Stimulated activated CD8-positive, alpha-beta memory T cell treated with anti-CD3 and anti-CD28 coated beads, Interleukin-2, amount 100 ng/mL, for 1 hour (primary cell): ENCODE measurements around the gene PPM1F.
"Not testable (repeated sequence)": the region's sequence is repeated elsewhere in the genome, so short reads cannot be mapped to it uniquely, and the experiment has no call there.

Experiments
- DNase-seq, 2 donors: peaks; one replicate each; pipeline ENCODE4 v3.0.0-alpha.2; 2020; ENCODE audit warnings: low read depth in 2 of 2

Gene PPM1F

DNA sequence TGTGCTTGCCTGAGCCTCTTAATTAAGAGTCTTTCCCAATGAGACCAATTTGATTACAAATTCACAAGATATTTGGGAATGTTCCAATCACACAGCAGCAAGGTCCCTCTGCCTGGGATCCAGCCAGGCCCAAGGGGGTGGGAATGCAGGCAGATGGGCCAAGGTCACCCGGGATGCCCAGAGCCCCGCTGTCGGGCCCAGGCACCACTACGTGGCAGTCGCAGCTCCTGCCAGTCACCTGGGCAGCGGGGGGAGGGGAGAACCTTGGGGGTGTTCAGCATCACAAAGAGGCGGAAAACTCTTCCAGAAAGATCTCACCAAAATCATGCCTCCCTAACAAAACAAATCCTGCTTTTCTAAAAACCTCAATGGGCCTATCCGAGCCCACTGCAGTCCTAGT lies 30.9 kb downstream of the PPM1F start:
- DNase-seq = no peak

DNA sequence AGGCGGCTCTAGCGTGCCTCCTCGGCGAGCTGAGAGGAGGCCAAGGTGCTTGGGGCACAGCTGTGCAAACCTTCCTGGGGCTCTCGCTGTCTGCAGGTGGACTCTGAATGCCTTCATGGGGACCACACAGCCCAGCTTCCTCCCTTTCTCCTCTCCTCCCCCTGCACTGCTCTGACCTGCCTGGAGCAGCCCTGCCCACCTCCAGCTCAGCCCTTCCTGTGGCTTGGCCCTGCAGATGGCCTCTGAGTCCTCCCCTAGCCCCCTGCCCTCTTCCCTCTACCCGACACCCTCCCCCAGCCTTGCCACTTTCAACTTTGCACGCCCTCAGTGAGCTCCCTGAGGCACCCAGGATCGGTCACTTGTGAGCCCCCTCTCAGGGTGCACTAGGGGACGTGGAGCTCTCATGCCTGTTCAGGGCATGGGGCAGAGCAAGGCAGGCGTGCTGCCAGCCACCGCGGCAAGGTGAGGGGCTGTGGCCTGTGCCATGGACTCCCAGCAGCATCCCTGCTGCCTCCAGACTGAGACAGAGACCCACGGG lies 31.4 kb downstream of the PPM1F start:
- no peak for DNase-seq

DNA sequence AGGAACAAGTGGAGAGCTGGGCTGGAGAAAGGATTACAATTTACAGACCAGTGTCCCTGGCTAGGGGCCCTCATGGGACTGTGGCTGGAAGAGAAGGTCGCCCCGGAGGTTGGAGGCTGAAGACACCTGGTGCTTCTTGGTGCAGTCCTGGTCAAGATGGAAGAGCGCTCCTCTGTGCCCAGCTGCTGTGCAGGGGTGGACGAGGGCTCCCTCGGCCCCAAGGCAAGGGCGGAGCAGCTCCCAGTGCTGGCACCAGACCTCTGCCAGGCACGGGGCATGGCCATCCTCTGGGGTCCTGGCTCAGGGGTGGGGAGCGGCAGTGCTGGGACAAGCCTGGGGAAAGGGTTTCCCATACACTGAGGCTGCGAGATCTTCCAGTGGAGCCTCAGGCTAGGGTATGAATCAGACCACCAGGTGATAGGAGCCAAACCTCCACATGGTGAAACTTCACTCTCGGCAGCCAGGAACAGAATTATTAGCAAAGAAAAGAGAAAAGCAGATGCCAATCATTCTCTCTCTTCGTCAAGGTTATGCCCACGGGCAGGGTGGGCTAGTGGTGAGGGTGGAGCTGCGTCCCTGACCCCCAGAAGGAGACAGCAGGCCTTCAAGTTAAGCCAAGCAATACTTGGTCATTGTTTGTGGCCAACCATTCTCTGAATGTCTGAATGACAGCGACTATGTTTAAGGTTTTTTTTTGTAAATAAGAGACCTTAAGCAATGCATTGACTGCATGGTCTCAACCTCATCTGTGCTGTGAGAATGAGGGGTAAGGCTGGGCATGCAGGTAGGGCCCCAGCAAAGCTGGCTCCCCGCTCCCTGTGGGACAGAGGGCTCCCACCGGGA lies 32.1 kb downstream of the PPM1F start:
- no peak for DNase-seq

DNA sequence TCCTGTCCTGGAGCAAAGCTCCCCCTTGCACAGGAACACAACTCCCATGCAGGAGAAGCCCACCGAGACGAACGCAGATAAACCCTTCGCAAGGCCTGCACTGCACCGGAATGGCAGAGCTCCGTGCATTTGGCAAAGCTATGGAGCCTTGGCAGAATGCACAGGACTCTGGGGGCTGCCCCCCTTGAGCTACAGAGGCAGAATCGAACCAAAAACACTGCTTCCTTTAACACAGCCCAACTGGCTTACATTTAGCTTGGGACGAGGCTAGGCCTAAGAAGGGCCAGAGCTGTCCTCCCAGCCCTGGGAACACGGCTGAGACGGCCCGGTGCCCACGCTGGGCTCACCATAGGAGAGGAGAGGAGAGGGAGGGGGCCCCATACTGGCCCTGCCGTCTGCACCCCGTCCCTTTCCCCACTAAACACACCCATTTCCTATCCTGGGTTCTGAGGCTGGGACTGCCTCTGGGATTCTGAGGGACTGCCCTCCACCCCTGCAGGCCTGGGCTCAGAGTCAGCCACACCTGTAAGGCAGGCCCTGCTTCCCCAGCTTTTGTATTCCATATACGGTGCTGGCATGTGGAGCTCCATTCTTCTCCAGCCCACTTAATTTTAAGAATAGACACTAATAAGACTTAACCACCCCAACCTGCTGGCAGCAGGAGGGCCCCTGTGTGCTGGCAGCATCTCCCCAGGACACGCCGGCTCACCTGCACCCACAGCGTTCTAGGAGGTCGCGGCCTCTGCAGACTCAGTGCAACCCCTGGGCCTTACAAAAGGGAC lies 32.9 kb downstream of the PPM1F start:
- DNase-seq = no peak

DNA sequence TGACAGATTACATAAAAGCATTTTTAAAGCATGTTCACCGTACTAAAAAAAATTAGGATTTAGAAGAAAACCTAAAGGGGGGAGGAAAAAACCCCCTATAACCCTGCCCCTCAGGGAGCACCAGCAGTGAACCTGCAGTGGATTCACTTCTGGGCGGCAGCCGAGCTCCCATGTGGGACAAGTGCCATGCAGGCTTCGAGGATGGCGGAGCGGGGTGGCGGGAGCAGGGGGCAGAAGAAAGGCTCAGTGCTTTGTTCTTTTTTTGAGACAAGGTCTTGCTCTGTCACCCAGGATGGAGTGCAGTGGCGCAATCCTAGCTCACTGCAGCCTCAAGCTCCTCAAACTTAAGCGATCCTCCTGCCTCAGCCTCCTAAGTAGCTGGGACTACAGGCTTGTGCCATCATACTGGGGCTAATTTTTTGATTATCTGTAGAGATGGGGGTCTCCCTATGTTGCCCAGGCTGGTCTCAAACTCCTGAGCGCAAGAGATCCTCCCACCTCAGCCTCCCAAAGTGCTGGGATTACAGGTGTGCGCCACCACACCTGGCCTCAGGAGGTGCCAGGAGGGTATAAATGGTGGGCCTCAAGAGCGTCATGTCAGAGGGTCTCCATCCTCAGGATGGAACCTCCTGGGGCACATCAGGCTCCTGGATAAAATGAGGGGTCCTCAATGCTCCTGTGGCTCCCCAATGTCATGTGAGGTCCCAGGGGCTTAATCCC lies 34.0 kb downstream of the PPM1F start:
- DNase-seq = no peak

DNA sequence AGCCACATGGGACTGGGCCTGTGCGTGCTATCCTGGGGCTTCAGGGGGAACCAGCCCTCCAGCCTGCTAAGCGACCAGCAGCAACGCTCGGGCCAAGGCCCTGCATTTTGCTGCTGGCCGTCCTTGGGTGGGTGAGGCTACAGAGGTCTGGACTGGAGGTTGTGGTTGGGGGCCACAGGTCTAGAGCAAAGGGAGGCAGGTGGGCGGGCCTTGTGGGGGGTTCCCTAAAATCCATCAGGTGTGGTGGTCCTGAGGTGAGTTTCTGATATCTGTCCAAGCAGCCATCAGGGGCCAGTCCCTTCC lies 34.7 kb downstream of the PPM1F start:
- no peak for DNase-seq

DNA sequence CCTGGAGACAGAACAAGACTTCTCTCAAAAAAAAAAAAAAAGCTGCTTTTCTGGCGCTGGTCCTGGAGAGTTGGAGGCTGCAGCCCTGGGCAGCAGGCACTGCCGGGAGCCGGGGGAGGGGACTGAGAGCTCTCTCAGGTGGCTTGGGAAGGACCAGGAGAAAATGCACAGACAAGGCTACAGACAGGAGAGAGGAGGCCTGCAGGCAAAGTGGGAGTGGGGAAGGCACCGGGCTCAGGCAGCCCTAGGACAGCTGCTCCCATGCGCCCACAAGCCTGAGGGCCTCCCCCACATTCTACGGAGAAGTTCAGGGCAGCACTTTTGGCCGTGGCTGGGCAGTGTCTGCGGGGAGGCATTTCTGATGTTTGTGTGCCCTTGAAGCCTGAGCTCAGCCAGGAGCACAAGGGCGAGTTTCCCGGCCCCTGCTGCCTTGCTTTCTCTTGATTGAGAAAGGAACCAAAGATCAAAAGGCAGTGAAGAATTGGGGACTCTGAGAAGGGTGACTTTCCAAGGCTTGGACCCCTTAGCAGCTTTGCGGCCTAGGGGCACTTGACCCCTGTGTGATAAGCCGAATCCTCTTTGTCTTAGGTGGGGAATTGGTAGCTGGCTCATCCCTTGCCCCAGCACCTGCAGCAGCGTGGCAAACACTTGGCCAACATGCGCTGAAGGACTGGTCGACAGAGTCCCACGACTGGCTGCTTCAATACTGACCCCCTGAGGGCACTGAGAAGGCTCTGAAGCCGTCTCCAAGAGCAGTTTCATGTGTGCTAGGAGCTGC lies 35.3 kb downstream of the PPM1F start:
- DNase-seq = no peak

DNA sequence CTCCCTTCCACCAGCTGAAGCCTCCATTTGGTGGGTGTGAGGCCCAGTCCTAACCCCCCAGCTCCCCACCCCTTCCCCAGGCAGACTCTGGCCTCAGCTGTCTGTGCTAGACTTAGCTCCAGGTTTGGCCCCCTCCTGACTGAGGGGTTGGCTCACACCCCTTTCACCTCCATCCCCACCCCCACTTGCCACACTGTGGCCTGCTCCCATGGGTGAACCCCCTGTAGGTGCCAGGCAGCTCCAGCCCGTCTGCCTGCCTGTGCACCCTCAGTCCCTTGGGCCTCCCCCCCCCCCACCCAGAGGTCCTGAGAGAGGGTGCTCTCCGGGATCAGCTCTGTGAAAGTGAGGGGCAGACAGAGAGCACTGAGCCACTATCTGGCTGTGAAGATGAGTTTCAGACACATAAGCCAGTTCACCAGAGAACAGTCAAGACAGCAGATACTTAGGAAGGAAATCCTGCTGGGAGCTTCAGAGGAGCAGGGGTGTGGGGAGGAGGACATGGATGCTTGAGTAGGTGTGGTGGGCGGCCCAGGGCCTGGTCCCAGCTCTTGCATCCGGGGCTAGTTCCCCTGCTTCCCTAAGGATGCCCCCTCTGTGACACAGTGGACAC lies 36.2 kb downstream of the PPM1F start:
- no peak for DNase-seq

DNA sequence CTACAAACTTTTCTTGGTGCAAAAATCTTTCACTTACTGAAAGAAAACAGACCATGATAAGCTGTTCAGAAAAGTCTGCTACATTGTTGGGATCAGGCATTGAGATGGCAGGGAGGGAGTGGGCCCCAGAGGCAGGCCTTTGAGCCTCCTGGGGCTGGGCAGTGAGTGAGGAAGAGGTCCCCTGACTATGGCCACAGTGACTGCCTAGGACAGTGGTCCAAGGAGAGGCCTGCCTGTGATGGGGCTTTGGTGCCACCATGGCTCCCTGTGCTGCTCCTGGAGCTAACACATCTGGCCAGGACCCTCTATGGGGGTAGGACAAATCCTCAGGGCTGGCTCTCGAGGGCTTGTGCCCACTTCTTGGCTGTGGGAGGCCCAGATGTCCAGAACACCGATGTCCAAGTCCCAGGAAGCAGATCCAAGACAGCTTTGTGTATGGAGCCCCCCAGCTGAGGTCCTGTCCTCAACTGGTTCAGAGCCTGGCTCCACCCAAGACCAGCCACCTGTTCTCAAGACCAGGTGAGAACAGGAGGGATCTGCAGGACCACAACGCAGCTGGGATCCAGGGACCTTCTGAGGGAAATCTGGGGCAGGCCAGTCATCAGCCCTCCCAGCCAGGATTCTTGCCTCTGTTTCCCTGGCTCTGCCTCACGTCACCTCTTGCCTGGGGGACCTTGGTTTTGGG lies 36.9 kb downstream of the PPM1F start:
- no peak for DNase-seq

DNA sequence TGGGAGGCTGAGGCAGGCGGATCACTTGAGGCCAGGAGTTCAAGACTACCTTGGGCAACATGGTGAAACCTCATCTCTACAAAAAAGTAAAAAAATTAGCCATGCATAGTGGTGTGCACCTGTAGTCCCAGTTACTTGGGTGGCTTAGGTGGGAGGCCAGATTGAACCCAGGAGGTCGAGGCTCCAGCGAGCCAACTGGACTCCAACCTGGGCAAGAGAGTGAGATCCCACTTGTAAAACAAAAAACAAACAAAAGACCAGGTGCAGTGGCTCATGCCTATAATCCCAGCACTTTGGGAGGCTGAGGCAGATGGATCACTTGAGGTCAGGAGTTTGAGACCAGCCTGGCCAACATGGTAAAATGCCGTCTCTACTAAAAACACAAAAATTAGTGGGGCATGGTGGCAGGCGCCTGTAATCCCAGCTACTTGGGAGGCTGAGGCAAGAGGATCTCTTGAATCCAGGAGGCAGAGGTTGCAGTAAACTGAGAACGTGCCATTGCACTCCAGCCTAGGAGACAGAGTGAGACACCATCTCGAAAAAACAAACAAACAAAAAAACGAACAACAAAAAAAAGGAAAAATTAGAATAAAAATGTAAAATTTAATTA lies 38.5 kb downstream of the PPM1F start:
- DNase-seq = not testable (repeated sequence)

DNA sequence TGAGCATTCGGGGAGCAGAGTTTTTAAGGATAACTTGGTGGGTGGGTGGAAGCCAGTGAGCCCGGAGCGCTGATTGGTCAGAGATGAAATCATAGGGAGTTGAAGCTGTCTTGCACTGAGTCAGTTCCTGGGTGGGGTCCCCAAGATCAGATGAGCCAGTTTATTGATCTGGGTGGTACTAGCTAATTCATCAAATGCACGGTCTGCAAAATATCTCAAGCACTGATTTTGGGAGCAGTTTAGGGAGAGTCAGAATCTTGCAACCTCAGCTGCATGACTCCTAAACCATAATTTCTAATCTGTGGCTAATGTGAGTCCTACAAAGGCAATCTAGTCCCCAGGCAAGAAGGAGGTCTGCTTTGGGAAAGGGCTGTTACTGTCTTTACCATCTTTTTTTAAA lies 42.3 kb downstream of the PPM1F start:
- DNase-seq = not testable (repeated sequence)

DNA sequence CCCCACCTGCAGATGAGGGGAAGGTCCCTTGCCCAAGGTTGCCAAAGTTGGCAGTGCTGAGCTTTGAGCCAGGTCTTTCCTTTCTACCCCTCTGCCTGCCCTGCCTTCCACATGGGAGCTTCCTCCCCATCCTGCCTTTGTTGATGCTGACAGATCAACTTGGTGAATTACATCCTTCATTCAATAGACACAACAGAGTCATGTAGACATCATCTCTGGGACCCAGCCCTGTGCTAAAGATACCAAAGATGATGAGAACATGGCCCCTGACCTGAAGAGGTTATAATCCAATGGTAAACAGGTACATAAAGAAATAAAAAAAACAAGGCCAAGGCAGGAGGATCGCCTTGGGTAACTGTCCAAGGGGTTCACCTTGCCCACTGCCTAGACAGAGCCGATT lies 42.8 kb downstream of the PPM1F start:
- DNase-seq = no peak

DNA sequence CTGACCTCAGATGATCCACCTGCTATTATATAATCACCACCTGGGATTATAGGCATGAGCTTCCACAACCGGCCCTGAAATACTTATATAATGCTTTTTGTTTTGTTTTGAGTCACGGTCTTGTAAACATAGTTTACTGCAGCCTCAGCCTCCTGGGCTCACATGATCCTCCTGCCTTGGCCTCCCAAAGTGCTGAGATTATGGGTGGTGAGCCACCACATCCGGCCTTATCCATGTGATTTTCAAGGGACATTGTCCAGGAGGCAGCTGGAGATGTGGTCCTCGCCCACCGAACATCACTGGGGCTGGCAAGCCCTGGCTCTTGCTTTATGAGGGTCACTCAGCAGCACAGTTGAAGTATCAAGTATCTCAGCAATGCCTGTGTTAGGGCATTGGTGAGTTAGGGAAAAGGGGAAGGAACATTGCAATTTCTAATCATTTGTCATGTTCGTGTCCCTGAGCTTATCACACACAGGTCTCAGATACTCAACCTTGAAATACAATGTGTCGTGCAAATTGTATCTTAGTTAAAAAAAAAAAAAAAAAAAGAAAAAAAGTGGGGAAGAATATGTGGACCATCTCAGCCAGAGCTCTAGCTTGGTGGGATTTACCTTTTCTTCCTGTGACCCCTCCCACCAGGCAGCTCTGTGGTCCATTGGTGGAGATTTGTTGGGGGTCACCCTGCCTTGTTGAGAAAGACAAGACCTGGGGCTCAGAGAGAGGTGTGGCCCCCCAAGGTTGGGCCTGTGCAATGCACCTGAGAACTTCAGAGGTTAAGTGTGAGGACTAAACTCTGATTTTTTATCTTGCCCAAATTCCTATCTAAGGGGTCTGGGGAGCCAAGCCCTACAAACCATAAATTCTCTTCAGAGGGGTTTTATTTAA lies 44.8 kb downstream of the PPM1F start:
- DNase-seq = no peak

DNA sequence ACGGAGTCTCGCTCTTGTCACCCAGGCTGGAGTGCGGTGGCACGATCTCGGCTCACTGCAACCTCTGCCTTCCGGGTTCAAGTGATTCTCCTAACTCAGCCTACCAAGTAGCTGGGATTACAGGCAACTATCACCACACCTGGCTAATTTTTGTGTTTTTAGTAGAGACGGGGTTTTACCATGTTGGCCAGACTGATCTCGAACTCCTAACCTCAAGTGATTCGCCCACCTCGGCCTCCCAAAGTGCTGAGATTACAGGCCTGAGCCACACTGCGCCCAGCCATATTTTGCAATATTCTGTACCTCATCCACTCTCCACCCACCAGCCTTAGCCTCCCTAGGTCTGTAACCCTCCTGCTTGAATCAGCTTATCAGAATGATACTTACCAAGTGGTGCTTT lies 47.4 kb downstream of the PPM1F start:
- DNase-seq = not testable (repeated sequence)

DNA sequence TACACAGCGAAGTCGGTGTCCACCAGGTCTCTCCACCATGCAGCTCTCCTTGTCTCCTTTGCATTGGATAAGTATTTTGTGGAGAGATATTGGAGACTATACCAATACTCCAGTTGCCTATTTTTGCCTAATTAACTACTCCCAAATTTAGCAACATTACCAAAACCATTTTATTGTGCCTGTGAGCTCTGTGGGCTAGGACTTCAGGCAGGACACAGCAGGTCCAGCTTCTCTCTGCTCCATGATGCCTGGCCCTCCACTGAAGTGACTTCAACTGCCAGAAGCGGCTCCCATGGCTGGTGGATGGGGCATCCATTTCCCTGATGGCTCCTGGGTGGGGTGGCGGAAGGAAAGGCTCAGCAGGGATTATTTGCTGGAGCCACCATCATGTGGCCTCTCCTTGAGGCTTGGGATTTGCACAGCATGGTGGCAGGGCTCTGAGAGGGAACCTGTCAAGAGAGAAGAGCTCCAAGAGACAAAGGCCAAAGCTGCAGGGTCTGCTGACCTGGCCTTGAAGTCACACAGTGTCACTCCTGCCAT lies 48.3 kb downstream of the PPM1F start:
- no peak for DNase-seq

DNA sequence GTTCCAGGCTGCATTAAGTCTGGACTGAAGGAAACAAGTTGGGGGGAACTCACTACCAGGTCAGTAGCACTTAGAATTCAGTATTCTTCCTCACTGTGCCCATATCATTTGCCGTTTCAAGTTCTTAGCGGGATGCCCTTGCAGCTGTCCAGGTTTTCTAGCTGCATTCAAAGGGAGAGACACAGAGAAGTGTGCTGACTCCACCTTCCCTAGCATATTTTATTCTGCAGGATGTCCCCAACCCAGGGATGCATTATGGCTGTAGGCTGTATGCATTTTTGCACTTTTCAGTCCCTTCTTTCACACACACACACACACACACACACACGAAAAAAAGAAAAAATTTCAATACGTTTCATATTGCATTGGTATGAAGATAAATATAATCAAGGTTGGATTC lies 49.4 kb downstream of the PPM1F start:
- no peak for DNase-seq

DNA sequence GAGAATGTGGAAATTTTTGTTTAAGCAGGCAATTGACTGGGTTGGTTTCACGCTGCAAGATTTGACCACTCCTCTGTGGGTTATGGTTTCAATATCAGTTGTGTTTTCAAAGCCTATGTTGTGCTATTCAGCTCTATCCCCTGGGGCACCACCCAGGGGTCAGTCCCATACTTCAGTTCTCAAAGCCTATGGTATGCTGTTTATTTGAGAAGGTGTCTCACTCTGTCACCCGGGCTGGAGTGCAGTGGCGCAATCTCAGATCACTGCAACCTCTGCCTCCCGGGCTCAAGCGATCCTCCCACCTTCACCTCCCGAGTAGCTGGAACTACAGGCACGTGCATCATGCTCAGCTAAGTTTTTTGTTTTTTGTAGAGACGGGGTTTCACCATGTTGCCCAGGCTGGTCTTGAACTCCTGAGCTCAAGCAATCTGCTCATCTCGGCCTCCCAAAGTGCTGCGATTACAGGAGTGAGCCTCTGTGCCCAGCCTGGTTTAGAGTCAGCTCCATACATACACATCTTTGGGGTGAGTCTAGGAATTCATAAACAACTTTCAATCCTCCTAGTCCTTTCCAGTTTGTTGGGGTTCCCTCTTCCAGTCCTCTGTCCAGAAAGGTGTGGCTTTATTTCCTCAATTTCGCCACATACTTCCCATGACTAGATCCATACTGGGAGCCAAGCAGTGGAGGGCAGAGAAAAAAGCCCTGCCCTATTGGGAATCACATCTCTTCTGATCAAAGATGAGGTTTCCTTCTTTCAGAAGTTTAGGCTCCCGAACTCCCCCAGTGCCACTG lies 50.2 kb downstream of the PPM1F start:
- DNase-seq = no peak

DNA sequence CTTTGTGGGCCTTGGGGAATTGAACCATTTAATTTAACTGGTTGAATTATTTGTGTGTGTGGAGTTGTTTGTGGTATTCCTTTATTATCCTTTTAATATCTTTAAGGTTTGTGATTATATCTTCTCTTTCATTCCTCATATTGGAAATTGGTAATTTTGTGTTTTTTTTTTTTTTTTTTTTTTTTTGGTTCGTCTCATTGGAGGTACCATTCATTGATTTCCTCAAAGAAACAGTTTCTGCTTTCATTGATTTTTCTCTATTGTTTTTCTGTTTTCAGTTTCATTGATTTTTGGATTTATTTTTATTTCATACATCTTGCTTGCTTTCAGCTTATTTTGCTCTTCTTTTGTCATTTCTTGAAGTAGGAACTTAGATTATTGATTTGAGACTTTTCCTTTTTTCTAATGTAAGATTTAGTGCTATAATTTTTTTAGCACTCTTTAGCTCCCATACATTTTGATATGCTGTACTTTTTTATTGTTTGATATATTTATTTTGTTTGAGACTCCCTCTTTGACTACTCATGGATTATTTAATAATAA lies 54.2 kb downstream of the PPM1F start:
- no peak for DNase-seq
